HG03521 (cell line): ENCODE data around the gene SDC1.

ENCODE experiments used
- ATAC-seq: cut with Tn5 transposase; IDR thresholded peaks from one replicate; pipeline ENCODE4 v1.9.1; 2021; ENCODE audit warnings: mild to moderate bottlenecking, moderate library complexity; ENCODE audit not compliant: unreplicated experiment

SDC1 gene

GRCh38 chr2:20173496-20174402 lies 51.2 kb downstream of the SDC1 start:
- no peak for ATAC-seq

- no peak for ATAC-seq
These were observed 51.9 kb downstream of the SDC1 start for GRCh38 chr2:20173064-20173463.

- no peak for ATAC-seq
These were observed 52.5 kb downstream of the SDC1 start for GRCh38 chr2:20172273-20173055.

GRCh38 chr2:20171445-20171977 lies 53.4 kb downstream of the SDC1 start:
- no peak for ATAC-seq

GRCh38 chr2:20170704-20171250 lies 54.2 kb downstream of the SDC1 start:
- no peak for ATAC-seq

GRCh38 chr2:20169796-20170703 lies 54.9 kb downstream of the SDC1 start:
- no peak for ATAC-seq

- ATAC-seq, result no peak
These were observed 55.9 kb downstream of the SDC1 start for GRCh38 chr2:20168727-20169696.

GRCh38 chr2:20168048-20168726 lies 56.7 kb downstream of the SDC1 start:
- no peak for ATAC-seq

GRCh38 chr2:20167356-20167755 lies 57.6 kb downstream of the SDC1 start:
- no peak for ATAC-seq

GRCh38 chr2:20165677-20166509 lies 59.0 kb downstream of the SDC1 start:
- ATAC-seq, result no peak

- ATAC-seq, result no peak
These were observed 60.0 kb downstream of the SDC1 start for GRCh38 chr2:20164734-20165478.

GRCh38 chr2:20164061-20164733 lies 60.7 kb downstream of the SDC1 start:
- ATAC-seq, result no peak

- no peak for ATAC-seq
These were observed 65.4 kb downstream of the SDC1 start for GRCh38 chr2:20159411-20160070.

- ATAC-seq, result no peak
These were observed 67.6 kb downstream of the SDC1 start for GRCh38 chr2:20157193-20157891.

- ATAC-seq, result no peak
These were observed 68.1 kb downstream of the SDC1 start for GRCh38 chr2:20156836-20157192.
